Memory B cell (primary cell): ENCODE results near the gene RDH16.
"Not testable (repeated sequence)": the region's sequence is repeated elsewhere in the genome, so short reads cannot be mapped to it uniquely, and the experiment has no call there.

Source experiments
- ATAC-seq: fragments of 150-1000 bp; cut with Tn5 transposase; 2 replicates; pipeline ENCODE4 v1.10.0; 2021; ENCODE audit warnings: low read depth, mild to moderate bottlenecking, moderate library complexity
- DNase-seq, 2 donors: peaks; one replicate each; pipeline ENCODE4 v3.0.0; 2022; ENCODE audit warnings: low spot score in 2 of 2
- H3K27ac Mint-ChIP-seq: one replicate; pipeline ENCODE4 v1.8.0; 2022; ENCODE audit warnings: mild to moderate bottlenecking, moderate library complexity, mixed read lengths
- H3K27me3 Mint-ChIP-seq: one replicate; pipeline ENCODE4 v1.8.0; 2022; ENCODE audit warnings: mixed read lengths
- H3K36me3 Mint-ChIP-seq: one replicate; pipeline ENCODE4 v1.8.0; 2022; ENCODE audit warnings: mild to moderate bottlenecking, mixed read lengths
- H3K4me1 Mint-ChIP-seq: one replicate; pipeline ENCODE4 v1.8.0; 2022; ENCODE audit warnings: mixed read lengths
- H3K4me3 Mint-ChIP-seq: one replicate; pipeline ENCODE4 v1.8.0; 2022; ENCODE audit warnings: mild to moderate bottlenecking, moderate library complexity, mixed read lengths
- H3K9me3 Mint-ChIP-seq: one replicate; pipeline ENCODE4 v1.8.0; 2022; ENCODE audit warnings: mixed read lengths

The RDH16 gene

GRCh38 chr12:56995201-56995929, 38.0 kb upstream of the RDH16 start:
- Mint-ChIP-seq H3K4me1 (peaks cover 28% of the 10 kb centered on the region), H3K36me3 (peaks cover 16% of the 10 kb centered on the region), H3K9me3 (no peaks in the 10 kb centered on the region), H3K27me3 (no peaks in the 10 kb centered on the region), H3K4me3 (no peak overlapping the region), H3K27ac (no peak overlapping the region)
- ATAC-seq (no peak), DNase-seq (no peak)

DNA sequence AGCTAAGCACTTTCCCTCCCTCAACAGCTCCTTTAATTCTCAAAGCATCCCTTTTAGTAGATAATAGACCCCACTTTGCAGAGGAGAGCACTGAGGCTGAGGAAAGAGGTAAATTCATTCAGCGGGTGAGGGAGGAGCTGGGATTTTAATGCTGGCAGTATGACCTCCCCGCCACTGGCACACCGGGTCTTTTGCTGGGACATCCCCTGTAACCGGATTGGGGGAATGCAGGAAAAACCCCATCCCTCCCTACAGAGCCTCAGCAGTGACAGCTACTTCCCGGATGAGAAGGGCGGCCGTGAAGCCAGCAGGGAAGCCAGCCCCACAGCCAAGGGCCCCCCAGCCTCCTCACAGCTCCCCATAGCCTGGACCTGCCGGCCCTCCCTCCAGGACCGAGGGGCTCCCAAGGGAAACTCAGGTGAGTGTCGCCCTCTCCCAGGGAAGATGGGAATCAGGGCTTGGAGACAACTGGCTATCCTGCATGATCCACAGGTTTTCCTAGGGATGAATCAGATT, 36.9 kb upstream of the RDH16 start:
- Mint-ChIP-seq H3K27me3 (no peaks in the 10 kb centered on the region), H3K27ac (no peak overlapping the region), H3K9me3 (no peaks in the 10 kb centered on the region), H3K4me1 (peaks cover 21% of the 10 kb centered on the region), H3K36me3 (peaks cover 12% of the 10 kb centered on the region), H3K4me3 (no peak overlapping the region)
- ATAC-seq (no peak), DNase-seq (no peak)

- no peak for DNase-seq
- Mint-ChIP-seq H3K27ac (no peak overlapping the region), H3K36me3 (peaks cover 12% of the 10 kb centered on the region), H3K9me3 (no peaks in the 10 kb centered on the region), H3K4me1 (peaks cover 14% of the 10 kb centered on the region), H3K4me3 (no peak overlapping the region), H3K27me3 (no peaks in the 10 kb centered on the region)
- no peak for ATAC-seq
Measured at GRCh38 chr12:56993346-56993745, 35.9 kb upstream of the RDH16 start.

GRCh38 chr12:56991319-56992246, 34.2 kb upstream of the RDH16 start:
- Mint-ChIP-seq H3K4me3 (no peak overlapping the region), H3K9me3 (no peaks in the 10 kb centered on the region)
- ATAC-seq = no peak

GRCh38 chr12:56990648-56991318, 33.4 kb upstream of the RDH16 start:
- Mint-ChIP-seq H3K9me3 (no peaks in the 10 kb centered on the region), H3K4me1 (peaks cover 10% of the 10 kb centered on the region), H3K4me3 (no peak overlapping the region), H3K27me3 (no peaks in the 10 kb centered on the region), H3K36me3 (peaks cover 5% of the 10 kb centered on the region), H3K27ac (no peak overlapping the region)
- no peak for ATAC-seq
- no peak for DNase-seq

More at GRCh38 chr12:56991319-56992246, 34.2 kb upstream of the RDH16 start:
- no peak overlapping the region for H3K27ac Mint-ChIP-seq
- peaks cover 14% of the 10 kb centered on the region for H3K4me1 Mint-ChIP-seq
- peak in 1 of 2 donors; percentile 5 for DNase-seq
- peaks cover 10% of the 10 kb centered on the region for H3K36me3 Mint-ChIP-seq
- no peaks in the 10 kb centered on the region for H3K27me3 Mint-ChIP-seq

- H3K4me3 Mint-ChIP-seq = no peak overlapping the region
- no peaks in the 10 kb centered on the region for H3K27me3 Mint-ChIP-seq
- peaks cover 4% of the 10 kb centered on the region for H3K36me3 Mint-ChIP-seq
- H3K9me3 Mint-ChIP-seq = no peaks in the 10 kb centered on the region
- H3K4me1 Mint-ChIP-seq = peaks cover 10% of the 10 kb centered on the region
- ATAC-seq (no peak), DNase-seq (peak in 1 of 2 donors; percentile 0)
- no peak overlapping the region for H3K27ac Mint-ChIP-seq
Measured at GRCh38 chr12:56989861-56990610, 32.6 kb upstream of the RDH16 start.

GRCh38 chr12:56988207-56988739, 30.9 kb upstream of the RDH16 start:
- Mint-ChIP-seq H3K4me1 (peaks cover 10% of the 10 kb centered on the region), H3K9me3 (no peaks in the 10 kb centered on the region), H3K27ac (no peak overlapping the region), H3K27me3 (no peaks in the 10 kb centered on the region), H3K36me3 (peaks cover 2% of the 10 kb centered on the region), H3K4me3 (no peak overlapping the region)
- no peak for ATAC-seq
- peak in 1 of 2 donors; percentile 0 for DNase-seq

- Mint-ChIP-seq H3K4me1 (peaks cover 10% of the 10 kb centered on the region), H3K9me3 (no peaks in the 10 kb centered on the region), H3K4me3 (peak overlapping the region; percentile 35), H3K36me3 (no peaks in the 10 kb centered on the region), H3K27me3 (no peaks in the 10 kb centered on the region), H3K27ac (no peak overlapping the region)
- ATAC-seq (peak; percentile 76), DNase-seq (peak; percentile 69 to 73)
Measured at GRCh38 chr12:56987551-56988053, 30.2 kb upstream of the RDH16 start.

DNA sequence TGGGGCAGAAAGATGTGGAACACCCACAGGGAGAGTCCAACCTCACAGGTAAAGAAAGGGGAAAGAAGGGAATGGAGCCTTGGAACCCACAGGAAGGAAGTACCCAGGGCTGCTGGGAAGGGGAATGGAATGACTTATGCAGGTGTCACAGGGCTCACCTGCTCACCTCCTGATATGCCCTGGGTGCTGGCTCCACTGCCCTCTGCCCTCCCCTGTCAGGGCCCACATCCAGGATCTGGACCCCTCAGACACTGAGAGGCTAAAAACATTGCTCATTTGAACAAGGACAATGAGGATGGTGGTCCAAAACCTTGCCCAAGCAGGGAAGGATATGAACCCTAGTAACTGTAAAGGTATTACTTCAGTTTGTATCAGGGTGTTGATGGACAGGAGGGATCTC, 29.6 kb upstream of the RDH16 start:
- Mint-ChIP-seq H3K9me3 (no peaks in the 10 kb centered on the region), H3K4me1 (peaks cover 10% of the 10 kb centered on the region), H3K27me3 (no peaks in the 10 kb centered on the region), H3K27ac (no peak overlapping the region), H3K4me3 (peak overlapping the region; percentile 35), H3K36me3 (no peaks in the 10 kb centered on the region)
- ATAC-seq (no peak), DNase-seq (no peak)

- H3K36me3 Mint-ChIP-seq, ATAC-seq, H3K27ac Mint-ChIP-seq, DNase-seq, H3K9me3 Mint-ChIP-seq, H3K27me3 Mint-ChIP-seq, H3K4me3 Mint-ChIP-seq, H3K4me1 Mint-ChIP-seq: not testable (repeated sequence)
Measured at GRCh38 chr12:56985714-56986113, 28.3 kb upstream of the RDH16 start.

- H3K27me3 Mint-ChIP-seq = no peaks in the 10 kb centered on the region
- ATAC-seq (no peak), DNase-seq (no peak)
- H3K4me3 Mint-ChIP-seq = no peak overlapping the region
- H3K4me1 Mint-ChIP-seq = peaks cover 5% of the 10 kb centered on the region
- no peaks in the 10 kb centered on the region for H3K9me3 Mint-ChIP-seq
- H3K36me3 Mint-ChIP-seq = no peaks in the 10 kb centered on the region
- H3K27ac Mint-ChIP-seq = no peak overlapping the region
Measured at GRCh38 chr12:56983386-56983785, 26.0 kb upstream of the RDH16 start.

- not testable (repeated sequence) for H3K27me3 Mint-ChIP-seq, H3K4me1 Mint-ChIP-seq, H3K4me3 Mint-ChIP-seq, DNase-seq, H3K27ac Mint-ChIP-seq, H3K9me3 Mint-ChIP-seq, ATAC-seq, H3K36me3 Mint-ChIP-seq
Measured at GRCh38 chr12:56982578-56983236, 25.3 kb upstream of the RDH16 start.
